SK-MEL-5 (cell line): ENCODE data around the gene EPS15. TPM values are rescaled to one million over a fixed set of nuclear protein-coding genes. Genes with fewer than 3 reads are reported as not detected.
A peak's percentile ranks its signal among the peaks of the same experiment; 100 is the strongest.

Experiments
- DNase-seq: peaks from one replicate; pipeline ENCODE4 v3.0.0-alpha.2; 2016; ENCODE audit warnings: low read depth, low spot score
- in situ Hi-C: cut with HindIII; loops from 2 replicates; pipeline ENCODE4 v1.10.0; 2016; ENCODE audit warnings: low sequenced_read_pairs, high pct_unique_total_duplicates, low pct_unique_long_range_greater_than_20kb
- total RNA-seq: library from RNA; depleted of rRNA; stranded (reverse); fragments of >200 nt; shearing (Covaris generic); gene quantifications from 2 replicates; pipeline ENCODE4 v1.2.3, GENCODE V29; 2014

EPS15 gene
- total RNA-seq, 1 experiment from 2014 or later = 46.4 TPM

- no peak for DNase-seq
- in situ Hi-C loops = no loop called here
Observed at GRCh38 chr1:51324251-51325010, 194.6 kb downstream of the EPS15 start.

- in situ Hi-C loops = no loop called here
- DNase-seq = no peak
Observed at GRCh38 chr1:51323778-51324177, 195.3 kb downstream of the EPS15 start.

DNA sequence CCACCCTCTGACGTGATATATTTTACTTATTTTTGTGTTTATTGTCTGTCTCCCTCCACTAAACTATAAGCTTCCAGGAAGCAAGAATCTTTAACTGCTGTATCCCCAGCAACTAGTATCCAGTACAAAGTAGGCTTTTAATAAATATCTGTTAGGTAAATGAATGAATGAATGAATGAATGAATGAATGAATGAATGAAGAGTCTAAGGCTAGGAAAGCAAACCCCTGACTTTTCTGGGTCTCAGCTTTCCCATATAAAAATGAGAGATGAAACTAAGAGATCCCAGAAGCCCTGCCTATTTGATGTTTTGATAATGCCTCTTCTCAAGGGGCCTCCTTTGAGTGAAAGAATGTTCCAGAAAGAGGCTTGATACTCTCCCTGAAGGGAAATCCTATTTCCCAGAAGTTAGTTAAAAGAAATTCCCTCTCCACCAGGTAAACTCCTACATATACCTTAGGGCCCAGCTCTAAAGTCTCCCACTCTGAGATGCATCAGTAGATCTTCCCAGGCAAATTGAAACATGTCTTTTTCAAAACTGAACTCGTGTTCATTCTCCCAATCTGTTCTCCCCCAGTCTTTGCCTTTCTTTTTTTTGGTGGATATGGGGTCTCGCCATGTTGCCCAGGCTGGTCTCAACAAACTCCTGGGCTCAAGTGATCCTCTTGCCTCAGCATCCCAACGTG is 196.5 kb downstream of the EPS15 start:
- in situ Hi-C loops = no loop called here
- DNase-seq = no peak

DNA sequence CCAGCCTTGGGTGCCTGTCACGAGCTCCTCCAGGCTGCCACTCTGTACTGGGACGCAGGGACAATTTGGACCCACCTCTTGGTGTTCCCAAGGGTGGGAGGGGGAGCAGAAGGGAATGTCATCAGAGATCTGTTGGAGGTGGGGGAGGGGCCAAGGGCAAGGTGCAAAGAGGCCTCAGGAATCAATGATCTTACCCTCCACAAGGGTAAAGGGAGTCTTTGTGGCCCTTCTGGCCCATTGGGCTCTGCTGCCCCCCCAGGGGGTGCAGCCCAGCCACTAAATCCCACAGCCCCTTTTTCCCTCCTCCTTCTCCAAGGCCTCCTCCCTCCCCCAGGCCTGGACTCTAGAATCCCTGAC is 197.2 kb downstream of the EPS15 start:
- no peak for DNase-seq
- in situ Hi-C loops = no loop called here

DNA sequence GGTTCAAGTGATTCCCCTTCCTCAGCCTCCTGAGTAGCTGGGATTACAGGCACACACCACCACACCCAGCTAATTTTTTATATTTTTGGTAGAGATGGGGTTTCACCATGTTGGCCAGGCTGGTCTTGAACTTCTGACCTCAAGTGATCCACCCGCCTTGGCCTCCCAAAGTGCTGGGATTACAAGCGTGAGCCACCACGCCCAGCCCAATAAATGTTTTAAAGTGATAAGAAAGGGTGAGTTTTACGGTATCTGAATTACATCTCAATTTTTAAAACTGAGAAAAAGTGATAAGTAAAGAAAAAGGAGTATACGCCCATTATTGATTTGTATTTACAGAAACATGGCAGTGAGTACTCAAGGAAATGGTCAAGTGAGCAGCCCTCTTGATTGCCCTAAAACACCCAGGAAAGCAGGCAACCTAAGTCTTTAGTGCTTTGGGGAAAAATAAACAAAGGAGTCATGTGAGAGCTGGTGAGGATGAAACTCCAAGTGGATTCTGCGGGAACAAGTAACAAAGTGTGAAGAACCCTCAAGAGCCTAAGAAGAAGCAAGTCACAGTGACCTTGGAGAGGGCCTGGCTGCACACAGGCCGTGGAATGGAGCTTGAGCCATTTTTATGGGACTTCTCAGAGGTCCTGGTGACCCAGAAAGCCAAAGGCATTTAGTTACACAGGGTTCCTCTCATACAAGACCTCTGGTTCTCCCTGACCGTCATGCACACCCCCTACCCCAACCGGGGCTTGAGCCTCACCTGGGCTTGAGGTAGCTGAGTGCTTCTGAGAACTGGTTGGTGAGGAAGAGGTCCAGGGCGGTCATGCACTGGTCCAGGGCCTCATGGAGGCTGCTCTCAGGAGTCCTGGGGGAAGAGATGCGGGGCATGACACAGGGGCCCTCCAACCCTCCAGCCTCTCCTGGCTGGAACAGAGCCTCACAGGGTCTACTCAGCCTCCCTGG is 197.8 kb downstream of the EPS15 start:
- in situ Hi-C loops = no loop called here

GRCh38 chr1:51317798-51318197 is 201.3 kb downstream of the EPS15 start:
- in situ Hi-C loops = no loop called here
- no peak for DNase-seq

More for the DNA sequence above, 197.8 kb downstream of the EPS15 start:
- peak; percentile 30 for DNase-seq

DNA sequence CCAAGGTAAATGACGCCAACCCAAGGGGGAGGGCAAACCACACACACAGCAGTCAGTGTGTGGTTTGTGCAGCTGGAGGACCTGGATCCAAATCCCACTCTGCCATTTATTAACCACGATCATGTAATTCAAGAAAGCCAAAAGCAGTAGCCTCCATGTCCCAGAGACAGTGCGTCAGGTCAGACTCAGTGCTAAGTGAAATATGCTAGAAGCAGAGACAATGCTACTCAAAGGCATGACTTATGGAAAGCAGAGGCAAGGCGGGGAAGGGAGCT is 202.3 kb downstream of the EPS15 start:
- no peak for DNase-seq
- in situ Hi-C loops = no loop called here

- no peak for DNase-seq
- in situ Hi-C loops = no loop called here
Observed at GRCh38 chr1:51316113-51316845, 202.8 kb downstream of the EPS15 start.

- DNase-seq = no peak
- in situ Hi-C loops = no loop called here
Observed at GRCh38 chr1:51314974-51315373, 204.1 kb downstream of the EPS15 start.

- no peak for DNase-seq
Observed at GRCh38 chr1:51313961-51314777, 204.9 kb downstream of the EPS15 start.

GRCh38 chr1:51313268-51313852 is 205.7 kb downstream of the EPS15 start:
- in situ Hi-C loops = no loop called here
- DNase-seq = peak; percentile 49

More at GRCh38 chr1:51313961-51314777, 204.9 kb downstream of the EPS15 start:
- in situ Hi-C loops = no loop called here

DNA sequence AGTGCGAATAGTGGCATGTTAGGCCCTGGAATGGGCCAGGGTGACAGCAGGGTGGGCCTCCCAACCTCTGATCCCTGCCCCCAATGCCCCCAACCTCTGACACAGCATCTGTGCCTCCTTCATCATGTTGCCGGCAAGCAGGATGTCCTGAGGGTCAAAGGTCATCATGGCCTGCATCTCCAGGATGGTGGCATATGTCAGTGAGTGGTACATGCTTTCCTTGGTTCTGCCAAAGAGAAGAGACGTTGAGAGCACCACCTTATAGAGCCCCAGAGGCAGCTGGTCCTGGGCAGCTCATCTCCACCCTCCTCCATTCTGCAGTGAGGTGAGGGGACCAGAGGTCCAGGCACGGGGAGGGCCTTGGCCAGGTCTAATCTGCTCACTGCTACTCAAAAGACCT is 206.3 kb downstream of the EPS15 start:
- in situ Hi-C loops = no loop called here
- no peak for DNase-seq

DNA sequence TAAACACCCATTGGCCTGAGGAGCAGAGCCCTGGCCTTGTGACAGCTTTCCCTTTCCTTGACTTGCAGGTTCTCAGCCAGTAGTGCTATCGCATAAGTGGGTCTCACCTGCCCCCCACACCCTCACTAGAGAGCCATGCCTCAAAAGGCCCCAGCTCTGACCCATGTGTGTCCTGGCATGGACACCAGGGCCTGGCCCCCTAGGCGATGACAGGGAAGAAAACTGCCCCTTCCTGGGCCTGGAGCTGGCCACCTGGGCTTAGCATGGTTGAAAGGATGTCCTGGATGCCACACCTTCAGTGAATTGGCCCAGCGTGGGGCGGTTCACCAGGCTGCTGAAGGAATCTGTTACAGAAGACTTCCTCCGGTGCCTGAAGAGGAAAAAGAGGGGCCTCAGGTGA is 207.2 kb downstream of the EPS15 start:
- in situ Hi-C loops = no loop called here
- DNase-seq = no peak

DNA sequence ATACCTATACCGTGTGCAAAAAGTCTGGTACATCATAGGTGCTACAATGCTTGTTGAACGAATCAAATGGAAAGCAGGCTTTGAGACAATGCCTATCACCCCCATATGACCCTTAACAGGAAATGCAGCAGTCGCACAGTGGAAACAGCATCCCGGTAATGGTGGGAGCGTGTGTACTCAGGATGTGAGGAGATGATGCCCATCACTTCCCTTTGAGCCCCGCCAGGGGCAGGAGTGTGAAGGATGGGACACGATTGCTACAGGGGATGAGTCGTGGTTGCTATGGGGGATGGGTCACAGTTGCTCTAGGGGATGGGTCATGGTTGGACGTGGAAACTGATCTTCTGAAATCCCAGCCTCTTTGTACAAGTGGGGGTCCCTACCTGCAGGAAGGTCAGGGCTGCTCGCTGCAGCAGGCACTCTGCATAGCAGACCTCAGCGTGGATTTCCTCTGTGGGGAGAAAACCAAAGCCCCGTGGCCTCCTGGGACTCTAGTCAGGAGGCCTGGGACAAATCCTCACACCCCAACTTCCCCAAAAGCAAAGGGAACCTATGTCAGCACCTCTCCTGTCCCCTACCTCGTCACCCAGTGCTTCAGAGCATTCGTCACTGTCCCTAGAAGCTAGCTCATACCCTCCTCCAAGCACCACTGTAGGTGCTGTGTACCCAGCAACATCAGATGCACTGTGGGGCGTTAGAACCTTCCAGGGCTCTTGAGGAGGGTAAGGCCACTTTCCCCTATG is 208.0 kb downstream of the EPS15 start:
- DNase-seq = no peak
- in situ Hi-C loops = no loop called here

GRCh38 chr1:51309291-51309690 is 209.8 kb downstream of the EPS15 start:
- in situ Hi-C loops = no loop called here
- DNase-seq = no peak

DNA sequence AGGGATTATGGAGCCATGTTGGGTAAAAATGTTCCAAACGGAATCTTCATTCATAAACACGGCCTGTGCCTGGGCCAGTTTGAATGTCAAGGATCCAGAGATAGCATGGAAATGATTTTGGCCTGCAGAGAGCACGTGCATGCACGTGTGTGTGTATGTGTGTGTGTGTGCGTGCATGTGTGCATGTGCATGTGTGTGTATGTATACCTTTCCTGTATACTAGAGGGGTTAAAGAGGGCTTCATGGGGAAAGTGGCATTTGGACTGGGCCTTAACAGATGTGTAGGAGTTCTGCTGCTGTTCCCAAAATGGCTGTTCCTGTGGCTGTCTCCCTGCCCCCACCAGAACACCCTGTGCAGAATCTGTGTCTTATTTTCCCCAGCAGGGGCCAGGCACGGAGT is 210.4 kb downstream of the EPS15 start:
- in situ Hi-C loops = no loop called here
- no peak for DNase-seq
